ENCODE results near the gene RAB22A. TPM values are rescaled to one million over a fixed set of nuclear protein-coding genes. Genes with fewer than 3 reads are reported as not detected.
"Not testable (repeated sequence)": the region's sequence is repeated elsewhere in the genome, so short reads cannot be mapped to it uniquely, and the experiment has no call there.

The RAB22A gene
- total RNA-seq, 1 experiment from 2014 or later: 11.5 TPM

GRCh38 chr20:58414216-58414615 lies 104.7 kb downstream of the RAB22A start:
- DNase-seq (ENCODE audit: low spot score): not testable (repeated sequence)

GRCh38 chr20:58414786-58415185 lies 105.3 kb downstream of the RAB22A start:
- not testable (repeated sequence) for DNase-seq (ENCODE audit: low spot score)

- no peak for DNase-seq (ENCODE audit: low spot score)
These were observed 106.5 kb downstream of the RAB22A start for GRCh38 chr20:58416057-58416456.

GRCh38 chr20:58416835-58417234 lies 107.3 kb downstream of the RAB22A start:
- no peak for DNase-seq (ENCODE audit: low spot score)

Other genes starting within 250 kb of the RAB22A start
- gene ANKRD60, start 81.1 kb upstream of the RAB22A start, total RNA-seq (2014; rRNA removed; shearing (Covaris generic)): not detected in 2 replicates
- gene VAPB, start 79.5 kb downstream of the RAB22A start, total RNA-seq (2014; rRNA removed; shearing (Covaris generic)): 9.1 and 12.3 TPM in 2 replicates
- gene APCDD1L, start 205.7 kb downstream of the RAB22A start, total RNA-seq (2014; rRNA removed; shearing (Covaris generic)): 1.5 and 1.7 TPM in 2 replicates

Measured in H4 (cell line).